ENCODE measurements around the gene CHRNA10.

CHRNA10 gene

GRCh38 chr11:3635641-3636375, 35.4 kb downstream of the CHRNA10 start:
- DNase-seq (ENCODE audit: low read depth in 1 of 2, low spot score in 1 of 2) = no peak

- DNase-seq (ENCODE audit: low read depth in 1 of 2, low spot score in 1 of 2) = no peak
Measured at GRCh38 chr11:3632070-3632660, 39.0 kb downstream of the CHRNA10 start.

GRCh38 chr11:3631331-3631730, 39.9 kb downstream of the CHRNA10 start:
- DNase-seq (ENCODE audit: low read depth in 1 of 2, low spot score in 1 of 2) = no peak

- no peak for DNase-seq (ENCODE audit: low read depth in 1 of 2, low spot score in 1 of 2)
Measured at GRCh38 chr11:3627291-3627690, 43.9 kb downstream of the CHRNA10 start.

GRCh38 chr11:3626250-3626960, 44.8 kb downstream of the CHRNA10 start:
- DNase-seq (ENCODE audit: low read depth in 1 of 2, low spot score in 1 of 2) = no peak

- DNase-seq (ENCODE audit: low read depth in 1 of 2, low spot score in 1 of 2) = no peak
Measured at GRCh38 chr11:3623767-3624458, 47.3 kb downstream of the CHRNA10 start.

GRCh38 chr11:3623121-3623520, 48.1 kb downstream of the CHRNA10 start:
- DNase-seq (ENCODE audit: low read depth in 1 of 2, low spot score in 1 of 2) = no peak

- DNase-seq (ENCODE audit: low read depth in 1 of 2, low spot score in 1 of 2) = no peak
Measured at GRCh38 chr11:3622521-3622920, 48.7 kb downstream of the CHRNA10 start.

GRCh38 chr11:3617990-3618389, 53.2 kb downstream of the CHRNA10 start:
- no peak for DNase-seq (ENCODE audit: low read depth in 1 of 2, low spot score in 1 of 2)

- DNase-seq (ENCODE audit: low read depth in 1 of 2, low spot score in 1 of 2) = no peak
Measured at GRCh38 chr11:3616721-3617460, 54.3 kb downstream of the CHRNA10 start.

- DNase-seq (ENCODE audit: low read depth in 1 of 2, low spot score in 1 of 2) = no peak
Measured at GRCh38 chr11:3615998-3616397, 55.2 kb downstream of the CHRNA10 start.

All from stimulated activated CD4-positive, alpha-beta T cell treated with anti-CD3 and anti-CD28 coated beads, Interleukin-15, amount 100 ng/mL, for 1 hour (primary cell).